Measurements from ENCODE around the gene RNASEH2C. TPM values are rescaled to one million over a fixed set of nuclear protein-coding genes. Genes with fewer than 3 reads are reported as not detected.

The RNASEH2C gene
- total and polyA plus RNA-seq, 10 of the 15 experiments (the other 5 are each of a cell fraction or from before 2014, with no cell fraction given) = 5.0 to 160 (median 47.1) TPM

GRCh38 chr11:65727865-65728264 lies 7.3 kb upstream of the RNASEH2C start (continued):
- no peak for TF ChIP-seq USF1 (IDR thresholded peaks at IDR 0.05; ENCODE audit: borderline replicate concordance, extremely low read length, insufficient read depth, low read depth, low read length)

- Histone ChIP-seq H3K4me3 (no peak overlapping the region), H3K36me3 (ENCODE audit: control insufficient read depth in 2 of 2, insufficient read depth in 2 of 2, low read length in 1 of 2) (no peaks in the 10 kb centered on the region), H3K4me1 (ENCODE audit: control insufficient read depth, insufficient read depth, low read length) (no peaks in the 10 kb centered on the region), H3K27ac (ENCODE audit: control insufficient read depth, insufficient read depth) (no peak overlapping the region), H3K9ac (ENCODE audit: control insufficient read depth, insufficient read depth, low read length) (no peak overlapping the region), H3K4me2 (ENCODE audit: control insufficient read depth, insufficient read depth) (no peak overlapping the region), H3K27me3 (replicated peaks in 1 of 2; ENCODE audit: control insufficient read depth in 2 of 2, insufficient read depth in 2 of 2, low read length in 1 of 2) (no peaks in the 10 kb centered on the region; a peak in 1 of 4 replicates), H2AFZ (ENCODE audit: control insufficient read depth, low read depth, low read length) (no peak overlapping the region), H4K20me1 (ENCODE audit: control insufficient read depth, insufficient read depth) (no peaks in the 10 kb centered on the region), H3K9me3 (replicated peaks; ENCODE audit: control insufficient read depth, insufficient read depth, low read length) (no peaks in the 10 kb centered on the region), H3K79me2 (ENCODE audit: control insufficient read depth, insufficient read depth, low read length) (no peaks in the 10 kb centered on the region)
- POLR2A ChIA-PET = no interaction called here
- DNase-seq (ENCODE audit: low read depth, low spot score) = no peak
- RAD21 ChIA-PET (ENCODE audit: unreplicated experiment) = interaction anchor here (0.6 to 0.8 kb wide), 2 partner anchors 9 to 232 kb away, joined by 3 to 4 read pairs; no protein-coding TSS in a partner anchor
- BruUV-seq (replicated peaks) = no TSS peak
- peak; percentile 26; the same call in 1 of the 3 replicates for ATAC-seq
- CTCF ChIA-PET = interaction anchor here (0.6 to 3.2 kb wide), 11 partner anchors 10 to 100 kb away, joined by 3 to 16 read pairs (median 4); partner anchors contain the start of gene KAT5
- no peak for FAIRE-seq
- TF ChIP-seq CTCF (IDR thresholded peaks at IDR 0.05 in 2 of 3, conservative IDR thresholded peaks at IDR 0.05 in 1 of 3; ENCODE audit: control insufficient read depth in 2 of 3, extremely low read depth in 1 of 3, insufficient read depth in 1 of 3, low read depth in 3 of 3, low read length in 3 of 3) = peak; percentile 7 to 25 (median 21); a peak in 2 of 6 replicates
- no peak for TF ChIP-seq IRF3 (IDR thresholded peaks at IDR 0.05)
- no peak for TF ChIP-seq ZNF622 (IDR thresholded peaks at IDR 0.05)
- TF ChIP-seq TARDBP (IDR thresholded peaks at IDR 0.05; ENCODE audit: borderline replicate concordance) = no peak
- intact Hi-C loops (cut with micrococcal nuclease; ENCODE audit: unreplicated experiment) = loop anchor here (5.0 kb wide), 1 partner anchor 41 kb away; no protein-coding TSS in a partner anchor
- in situ Hi-C loops (cut with MboI) = no loop called here
- WGBS (ENCODE audit: insufficient coverage, insufficient replicate concordance, low lambda C conversion rate, missing lambda C conversion rate) = 7% methylated on average over 6 of the region's 6 CpGs
- SMC1A ChIA-PET (ENCODE audit: uncharacterized antibody, unreplicated experiment) = no interaction called here
Measured at GRCh38 chr11:65726660-65727059, 6.1 kb upstream of the RNASEH2C start.

Measured in GM12878 (cell line).